GM19025 (cell line): Measurements from ENCODE around the gene MOBP.
"Not testable (repeated sequence)": the region's sequence is repeated elsewhere in the genome, so short reads cannot be mapped to it uniquely, and the experiment has no call there.

Experiments used
- ATAC-seq: cut with Tn5 transposase; IDR thresholded peaks from one replicate; pipeline ENCODE4 v1.9.1; 2021; ENCODE audit warnings: mild to moderate bottlenecking, low read depth, moderate library complexity; ENCODE audit not compliant: unreplicated experiment

MOBP gene

GRCh38 chr3:39467394-39468107 is at the start of gene MOBP:
MOBP (plus strand) TSS chr3:39467680; CDS start chr3:39502070, 34,390 bp downstream.
- no peak for ATAC-seq

- ATAC-seq = not testable (repeated sequence)
These were observed 48.8 kb upstream of the MOBP start for GRCh38 chr3:39418556-39419225.

- no peak for ATAC-seq
These were observed 47.7 kb upstream of the MOBP start for GRCh38 chr3:39419742-39420315.

GRCh38 chr3:39420543-39420942 is 46.9 kb upstream of the MOBP start:
- no peak for ATAC-seq

GRCh38 chr3:39423436-39423970 is 44.0 kb upstream of the MOBP start:
- ATAC-seq = no peak

GRCh38 chr3:39426312-39426711 is 41.2 kb upstream of the MOBP start:
- ATAC-seq = no peak

- ATAC-seq = no peak
These were observed 40.0 kb upstream of the MOBP start for GRCh38 chr3:39427506-39427905.

- ATAC-seq = no peak
These were observed 38.7 kb upstream of the MOBP start for GRCh38 chr3:39428745-39429201.

- no peak for ATAC-seq
These were observed 38.0 kb upstream of the MOBP start for GRCh38 chr3:39429466-39429865.

GRCh38 chr3:39432342-39432741 is 35.1 kb upstream of the MOBP start:
- no peak for ATAC-seq

- ATAC-seq = no peak
These were observed 33.8 kb upstream of the MOBP start for GRCh38 chr3:39433642-39434041.

GRCh38 chr3:39434574-39434973 is 32.9 kb upstream of the MOBP start:
- peak; percentile 80 for ATAC-seq

- ATAC-seq = no peak
These were observed 32.3 kb upstream of the MOBP start for GRCh38 chr3:39435006-39435748.

GRCh38 chr3:39438880-39439279 is 28.6 kb upstream of the MOBP start:
- no peak for ATAC-seq

GRCh38 chr3:39440316-39440715 is 27.2 kb upstream of the MOBP start:
- ATAC-seq = no peak

GRCh38 chr3:39443530-39443929 is 23.9 kb upstream of the MOBP start:
- no peak for ATAC-seq

- no peak for ATAC-seq
These were observed 21.6 kb upstream of the MOBP start for GRCh38 chr3:39445927-39446326.

GRCh38 chr3:39446444-39446843 is 21.0 kb upstream of the MOBP start:
- ATAC-seq = no peak

- ATAC-seq = peak; percentile 61
These were observed 19.6 kb upstream of the MOBP start for GRCh38 chr3:39447637-39448483.
